Measurements from ENCODE around the gene OTUD6A.
A peak's percentile ranks its signal among the peaks of the same experiment; 100 is the strongest.

The OTUD6A gene

DNA sequence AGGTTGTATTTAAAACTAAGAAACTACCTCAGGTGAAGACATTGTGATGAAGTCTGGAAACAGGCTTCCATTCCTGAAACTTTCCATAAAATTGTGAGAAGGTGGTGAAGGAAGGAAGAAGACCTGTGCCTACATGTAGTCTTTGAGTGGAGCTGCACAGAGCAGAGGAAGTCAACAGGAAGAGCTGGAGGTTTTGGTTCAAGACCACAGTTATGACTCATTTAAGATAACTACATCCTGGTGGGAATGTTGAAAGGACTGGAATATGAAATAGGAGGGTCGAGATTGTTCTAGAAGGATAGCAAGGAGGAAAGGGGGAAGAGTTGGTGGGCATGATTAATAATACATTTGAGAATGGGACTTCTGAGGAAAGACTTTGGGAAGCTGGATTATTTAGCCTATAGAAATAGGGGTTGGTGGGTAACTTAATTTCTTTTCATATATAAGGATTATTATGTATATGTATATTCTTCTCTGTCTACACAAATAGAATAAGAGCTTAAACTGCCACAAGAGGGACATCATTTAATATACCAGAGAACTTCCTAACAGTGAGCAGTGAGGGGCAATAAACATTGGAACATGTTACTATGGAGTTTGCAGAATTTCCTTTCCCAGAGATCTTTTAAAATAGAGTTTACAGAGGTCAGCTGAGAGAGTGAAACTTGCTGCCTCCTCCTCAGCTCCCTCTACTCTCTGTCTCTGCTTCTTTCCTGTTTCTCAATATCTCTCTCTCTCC lies 36.0 kb upstream of the OTUD6A start:
- no peak overlapping the region for H3K4me3 ChIP-seq (ENCODE audit: low read length)
- TF ChIP-seq, protein P1, sequence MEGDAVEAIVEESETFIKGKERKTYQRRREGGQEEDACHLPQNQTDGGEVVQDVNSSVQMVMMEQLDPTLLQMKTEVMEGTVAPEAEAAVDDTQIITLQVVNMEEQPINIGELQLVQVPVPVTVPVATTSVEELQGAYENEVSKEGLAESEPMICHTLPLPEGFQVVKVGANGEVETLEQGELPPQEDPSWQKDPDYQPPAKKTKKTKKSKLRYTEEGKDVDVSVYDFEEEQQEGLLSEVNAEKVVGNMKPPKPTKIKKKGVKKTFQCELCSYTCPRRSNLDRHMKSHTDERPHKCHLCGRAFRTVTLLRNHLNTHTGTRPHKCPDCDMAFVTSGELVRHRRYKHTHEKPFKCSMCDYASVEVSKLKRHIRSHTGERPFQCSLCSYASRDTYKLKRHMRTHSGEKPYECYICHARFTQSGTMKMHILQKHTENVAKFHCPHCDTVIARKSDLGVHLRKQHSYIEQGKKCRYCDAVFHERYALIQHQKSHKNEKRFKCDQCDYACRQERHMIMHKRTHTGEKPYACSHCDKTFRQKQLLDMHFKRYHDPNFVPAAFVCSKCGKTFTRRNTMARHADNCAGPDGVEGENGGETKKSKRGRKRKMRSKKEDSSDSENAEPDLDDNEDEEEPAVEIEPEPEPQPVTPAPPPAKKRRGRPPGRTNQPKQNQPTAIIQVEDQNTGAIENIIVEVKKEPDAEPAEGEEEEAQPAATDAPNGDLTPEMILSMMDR (conservative IDR thresholded peaks at IDR 0.05; ENCODE audit: low read depth, low read length) = no peak
- no peak for DNase-seq (ENCODE audit: low read depth)

DNA sequence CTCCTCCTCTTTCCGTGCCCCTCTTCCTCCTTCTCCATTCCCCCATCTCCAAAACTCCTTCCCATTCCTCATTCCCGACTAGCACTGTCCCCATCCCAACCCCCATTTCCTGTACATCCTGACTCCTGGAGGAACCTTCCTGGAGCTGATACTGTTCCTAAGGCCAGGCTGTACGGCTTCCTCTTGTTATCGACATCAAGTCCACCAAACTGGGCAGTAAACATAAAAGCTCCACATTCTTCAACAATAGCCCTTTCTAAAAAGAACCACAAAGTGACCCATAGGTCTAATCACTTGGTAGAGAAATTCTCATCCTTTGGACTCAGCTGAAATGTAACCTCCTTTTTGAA lies 35.4 kb upstream of the OTUD6A start:
- DNase-seq (ENCODE audit: low read depth) = no peak
- TF ChIP-seq, protein P1 (conservative IDR thresholded peaks at IDR 0.05; ENCODE audit: low read depth, low read length) = no peak

DNA sequence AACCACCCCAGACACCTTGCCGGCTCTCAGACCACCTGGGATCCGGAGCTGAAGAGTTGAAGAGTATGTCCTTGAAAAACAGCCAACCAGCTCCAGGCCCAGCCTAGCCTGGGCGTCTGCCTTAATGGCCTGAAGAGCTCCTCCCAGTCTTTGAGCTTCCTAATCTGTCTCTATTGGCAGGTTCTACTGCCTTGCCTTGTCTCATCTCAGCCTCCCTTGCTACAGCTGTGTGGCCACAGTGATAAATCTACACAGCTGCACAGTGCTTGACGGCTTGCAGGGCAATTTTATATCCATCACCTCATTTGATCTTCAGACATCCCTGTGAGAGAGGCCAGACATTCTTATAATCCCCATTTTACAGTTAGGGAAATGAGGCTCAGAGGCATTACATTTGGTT lies 32.4 kb upstream of the OTUD6A start:
- no peak overlapping the region for H3K4me3 ChIP-seq (ENCODE audit: low read length)
- TF ChIP-seq, protein P1 (conservative IDR thresholded peaks at IDR 0.05; ENCODE audit: low read depth, low read length) = no peak
- DNase-seq (ENCODE audit: low read depth) = no peak

More for the DNA sequence above, 35.4 kb upstream of the OTUD6A start:
- no peak overlapping the region for H3K4me3 ChIP-seq (ENCODE audit: low read length)

DNA sequence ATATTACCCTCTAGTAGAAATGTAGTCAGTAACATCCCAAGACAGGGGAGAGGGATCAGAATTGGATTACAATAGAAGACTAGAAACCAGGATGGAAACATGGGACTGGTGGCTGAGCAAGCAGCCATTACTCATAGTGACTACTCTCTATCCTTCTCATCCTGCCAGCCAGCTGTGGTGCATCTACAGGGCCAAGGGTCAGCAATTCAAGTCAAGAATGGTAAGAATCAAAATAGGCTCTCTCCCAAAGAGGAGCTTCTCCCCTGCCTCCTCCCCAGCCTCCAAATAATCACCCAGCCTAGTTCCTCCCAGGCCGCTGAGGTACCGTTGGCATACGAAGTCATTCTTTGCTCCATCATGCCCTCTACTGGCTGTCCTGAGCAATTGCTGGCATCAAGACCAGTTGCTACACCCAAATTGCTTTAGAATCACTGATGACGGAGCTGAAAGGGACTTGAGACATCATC lies 31.9 kb upstream of the OTUD6A start:
- H3K4me3 ChIP-seq (ENCODE audit: low read length) = no peak overlapping the region
- DNase-seq (ENCODE audit: low read depth) = no peak
- TF ChIP-seq, protein P1 (conservative IDR thresholded peaks at IDR 0.05; ENCODE audit: low read depth, low read length) = peak; percentile 84

DNA sequence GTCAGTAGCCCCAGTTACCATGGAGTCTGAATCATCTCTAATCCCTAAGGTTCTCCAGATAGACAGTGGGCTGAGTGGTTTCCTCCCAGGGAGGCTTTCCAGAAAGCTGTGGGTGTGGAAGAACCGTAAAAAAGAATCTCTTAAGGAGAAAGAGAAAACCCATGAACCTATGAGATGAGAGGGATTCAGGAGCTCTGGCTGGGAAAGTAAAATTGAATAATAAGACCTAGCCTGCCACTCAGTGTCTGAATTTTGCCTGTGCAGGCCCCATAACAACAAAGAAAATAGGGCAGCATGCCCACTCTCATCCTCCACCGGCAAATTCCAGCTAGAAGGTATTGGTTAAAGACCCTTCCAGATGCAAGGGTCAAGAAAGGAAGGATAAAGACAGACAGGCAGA lies 29.5 kb upstream of the OTUD6A start:
- H3K4me3 ChIP-seq (ENCODE audit: low read length) = no peak overlapping the region
- no peak for DNase-seq (ENCODE audit: low read depth)
- TF ChIP-seq, protein P1 (conservative IDR thresholded peaks at IDR 0.05; ENCODE audit: low read depth, low read length) = no peak

DNA sequence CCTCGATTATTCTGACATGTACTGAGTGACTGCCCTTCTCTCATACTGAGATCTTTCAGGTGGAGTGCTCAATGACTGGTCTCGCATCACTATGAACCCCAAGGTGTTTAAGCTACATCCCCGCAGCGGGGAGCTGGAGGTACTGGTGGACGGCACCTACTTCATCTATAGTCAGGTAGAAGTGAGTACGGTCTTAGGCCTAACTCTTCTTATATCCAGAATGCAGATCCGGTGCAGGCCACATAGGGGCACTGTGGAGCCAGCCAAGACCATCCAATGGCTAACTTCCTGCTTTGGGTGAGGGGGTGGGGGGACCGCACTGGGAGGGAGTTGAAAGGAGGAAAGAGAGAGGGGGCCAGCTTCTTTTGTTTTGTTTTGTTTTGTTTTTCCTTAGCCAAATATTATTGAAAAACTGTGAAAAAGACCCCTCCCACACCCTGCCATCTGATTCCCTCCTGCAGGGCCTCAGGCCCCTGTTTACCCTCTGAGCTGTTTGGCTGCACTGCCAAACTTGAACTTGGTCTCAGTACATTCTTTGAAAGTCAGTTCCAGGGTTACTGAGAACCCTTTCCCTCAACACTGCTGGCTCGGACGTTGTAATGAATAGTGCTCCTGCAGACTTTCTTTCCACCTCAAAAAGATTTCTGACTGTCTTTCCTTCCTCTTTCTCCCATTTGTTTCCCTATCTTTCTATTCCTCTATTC lies 28.8 kb upstream of the OTUD6A start:
- no peak for DNase-seq (ENCODE audit: low read depth)
- TF ChIP-seq, protein P1 (conservative IDR thresholded peaks at IDR 0.05; ENCODE audit: low read depth, low read length) = peak; percentile 60
- no peak overlapping the region for H3K4me3 ChIP-seq (ENCODE audit: low read length)

DNA sequence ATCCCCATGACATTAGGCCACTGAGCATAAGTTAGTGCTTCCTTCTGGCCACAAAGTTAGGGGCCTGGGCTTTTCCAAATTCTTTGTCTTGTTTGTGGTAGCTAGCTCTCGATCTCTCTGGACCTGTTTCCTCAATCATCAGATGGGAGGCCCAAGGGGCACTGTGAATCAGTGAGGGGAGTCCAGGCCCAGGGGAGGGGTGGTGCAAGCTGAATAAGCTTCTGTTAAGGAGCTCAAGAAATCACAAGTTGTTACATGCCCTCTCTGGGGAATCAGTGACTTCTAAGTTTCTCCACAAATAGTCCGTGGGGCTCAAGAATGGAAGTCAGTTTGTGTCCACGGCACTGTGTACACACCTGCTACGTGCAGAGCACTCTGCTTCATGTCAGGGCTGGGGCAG lies 27.6 kb upstream of the OTUD6A start:
- no peak for DNase-seq (ENCODE audit: low read depth)
- H3K4me3 ChIP-seq (ENCODE audit: low read length) = no peak overlapping the region
- TF ChIP-seq, protein P1 (conservative IDR thresholded peaks at IDR 0.05; ENCODE audit: low read depth, low read length) = no peak

Measured in retinal pigment epithelial cell (primary cell).